D341Med (cell line): Measurements from ENCODE around the gene YWHAE.
"Not testable (repeated sequence)": the region's sequence is repeated elsewhere in the genome, so short reads cannot be mapped to it uniquely, and the experiment has no call there.

ENCODE experiments used
- DNase-seq: peaks from one replicate; pipeline ENCODE4 v3.0.0; 2012; ENCODE audit warnings: low spot score

YWHAE gene

DNA sequence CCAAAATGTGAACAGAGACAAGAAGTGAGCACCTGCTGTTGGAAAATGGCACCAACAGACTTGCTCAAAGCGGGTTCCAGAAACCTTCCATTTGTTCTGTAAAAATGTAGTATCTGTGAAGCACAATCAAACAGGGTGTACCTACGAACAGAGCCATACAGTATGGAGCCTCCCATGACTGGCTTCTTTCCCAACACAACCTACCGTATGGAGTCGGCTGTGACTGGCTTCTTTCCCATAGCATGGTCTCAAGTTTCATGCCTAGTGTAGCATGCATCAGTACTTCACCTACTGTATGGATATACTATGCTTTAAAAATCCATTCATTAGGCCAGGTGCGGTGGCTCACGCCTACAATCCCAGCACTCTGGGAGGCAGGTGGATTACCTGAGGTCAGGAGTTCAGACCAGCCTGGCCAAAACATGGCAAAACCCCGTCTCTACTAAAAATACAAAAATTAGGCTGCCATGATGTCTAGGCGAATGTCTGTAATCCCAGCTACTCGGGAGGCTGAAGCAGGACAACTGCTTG, 26.2 kb downstream of the YWHAE start:
- DNase-seq, result no peak

DNA sequence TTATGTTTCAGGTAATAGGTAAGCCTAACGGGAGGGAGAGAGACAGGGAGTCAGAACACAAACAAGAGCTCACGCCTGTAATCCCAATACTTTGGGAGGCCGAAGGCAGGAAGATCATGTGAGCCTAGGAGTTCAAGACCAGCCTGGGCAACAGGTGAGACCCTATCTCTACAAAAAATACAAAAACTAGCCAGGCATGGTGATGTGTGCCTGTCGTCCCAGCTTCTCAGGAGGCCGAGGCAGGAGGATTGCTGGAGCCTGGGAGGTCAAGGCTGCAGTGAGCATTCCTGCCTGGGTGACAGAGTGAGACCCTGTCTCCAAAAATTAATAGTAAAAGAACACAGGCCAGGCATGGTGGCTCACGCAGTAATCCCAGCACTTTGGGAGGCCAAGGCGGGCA, 27.4 kb downstream of the YWHAE start:
- DNase-seq, result no peak

DNA sequence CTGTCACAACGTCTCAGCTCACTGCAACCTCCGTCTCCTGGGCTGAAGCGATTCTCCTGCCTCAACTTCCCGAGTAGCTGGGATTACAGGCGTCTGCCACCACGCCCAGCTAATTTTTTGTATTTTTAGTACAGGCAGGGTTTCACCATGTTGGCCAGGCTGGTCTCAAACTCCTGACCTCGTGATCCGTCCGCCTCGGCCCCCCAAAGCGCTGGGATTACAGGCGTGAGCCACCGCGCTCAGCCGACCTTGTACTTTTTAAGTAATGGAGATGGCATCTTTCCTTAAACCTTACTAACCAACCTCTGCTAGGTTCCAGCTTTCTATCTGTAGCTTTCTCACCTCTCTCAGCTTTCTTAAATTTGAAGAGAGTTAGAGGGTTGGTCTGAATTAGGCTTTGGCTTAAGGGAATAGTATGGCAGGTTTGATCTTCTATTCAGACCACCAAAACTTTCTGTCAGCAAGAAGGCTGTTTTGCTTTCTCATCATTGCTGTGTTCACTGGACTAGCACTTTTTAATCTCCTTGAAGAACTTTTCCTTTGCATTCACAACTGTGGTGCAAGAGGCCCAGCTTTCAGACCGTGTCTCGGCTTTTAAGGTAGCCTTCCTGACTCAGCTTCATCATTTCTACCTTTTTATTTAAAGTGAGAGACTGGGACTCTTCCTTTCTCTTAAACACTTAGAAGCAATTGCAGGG, 28.0 kb downstream of the YWHAE start:
- no peak for DNase-seq

DNA sequence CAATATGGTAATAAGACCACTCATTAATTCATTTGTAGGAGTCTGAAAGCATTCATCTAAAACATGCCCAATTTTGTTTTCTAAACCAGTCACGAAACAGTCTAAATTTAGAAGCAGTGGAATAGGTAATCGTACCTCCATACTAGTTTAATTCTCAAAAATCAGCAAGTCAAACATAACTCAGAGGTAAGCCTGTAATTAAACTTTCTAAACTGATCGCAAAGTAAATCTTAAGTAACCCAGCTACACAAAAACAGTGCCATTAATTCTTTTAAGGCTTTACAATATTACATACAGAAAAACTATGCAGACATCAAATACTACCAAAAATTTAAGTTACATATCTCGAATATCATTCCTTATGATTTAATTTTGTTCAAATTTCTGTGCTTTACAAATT, 31.4 kb downstream of the YWHAE start:
- DNase-seq, result no peak

DNA sequence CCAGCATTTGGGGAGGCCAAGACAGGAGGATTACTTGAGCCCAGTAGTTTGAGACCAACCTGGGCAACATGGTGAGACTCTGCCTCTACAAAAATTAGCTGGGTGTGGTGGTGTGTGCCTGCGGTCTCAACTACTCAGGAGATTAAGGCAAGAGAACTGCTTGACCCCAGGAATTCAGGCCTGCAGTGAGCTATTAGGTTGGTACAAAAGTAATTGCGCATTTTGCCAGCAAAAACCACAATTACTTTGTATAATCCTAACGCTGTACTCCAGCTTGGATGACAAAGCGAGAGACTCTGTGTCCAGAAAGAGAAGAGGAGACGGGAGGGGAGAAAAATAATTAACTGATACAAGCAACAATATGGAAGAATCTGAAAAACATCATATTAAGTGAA, 32.7 kb downstream of the YWHAE start:
- no peak for DNase-seq

DNA sequence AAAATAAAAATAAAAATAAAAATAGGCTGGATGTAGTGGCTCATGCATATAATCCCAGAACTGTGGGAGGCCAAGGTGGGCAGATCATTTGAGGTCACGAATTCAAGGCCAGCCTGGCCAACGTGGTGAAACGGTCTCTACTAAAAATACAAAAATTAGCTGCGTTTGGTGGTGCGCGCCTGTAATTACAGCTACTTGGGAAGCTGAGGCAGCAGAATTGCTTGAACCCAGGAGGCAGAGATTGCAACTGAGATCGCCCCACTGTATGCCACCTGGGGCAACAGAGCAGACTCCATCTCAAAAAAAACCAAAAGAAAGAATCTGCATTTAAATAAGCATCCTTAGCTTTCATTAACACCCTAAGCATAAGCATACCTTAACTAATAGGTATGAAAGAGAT, 33.8 kb downstream of the YWHAE start:
- DNase-seq, result no peak

DNA sequence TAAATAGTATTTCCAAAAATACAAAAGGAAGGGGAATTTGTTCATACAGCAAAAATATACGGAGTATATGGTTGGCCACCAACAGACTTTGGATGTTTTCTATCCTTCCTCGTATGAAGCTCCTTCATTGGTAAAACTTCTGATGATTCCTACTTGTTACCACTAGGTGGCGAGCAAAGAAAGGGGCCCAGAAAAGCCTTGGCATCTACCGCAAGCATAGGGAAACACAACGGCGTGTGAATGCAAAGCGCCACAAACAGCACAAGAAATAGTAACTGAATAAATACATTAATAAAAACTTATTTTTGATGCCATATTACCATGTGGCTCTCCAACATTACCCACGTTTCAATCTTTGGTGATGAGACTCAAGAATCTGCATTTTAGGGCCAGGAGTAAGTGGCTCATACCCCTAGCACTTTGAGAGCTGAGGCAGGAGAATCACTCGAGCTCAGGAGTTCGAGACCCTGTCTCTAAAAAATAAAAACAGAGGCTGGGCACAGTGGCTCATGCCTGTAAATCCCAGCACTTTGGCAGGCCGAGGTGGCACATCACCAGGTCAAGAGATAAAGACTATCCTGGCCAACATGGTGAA, 34.5 kb downstream of the YWHAE start:
- DNase-seq, result peak; percentile 62

DNA sequence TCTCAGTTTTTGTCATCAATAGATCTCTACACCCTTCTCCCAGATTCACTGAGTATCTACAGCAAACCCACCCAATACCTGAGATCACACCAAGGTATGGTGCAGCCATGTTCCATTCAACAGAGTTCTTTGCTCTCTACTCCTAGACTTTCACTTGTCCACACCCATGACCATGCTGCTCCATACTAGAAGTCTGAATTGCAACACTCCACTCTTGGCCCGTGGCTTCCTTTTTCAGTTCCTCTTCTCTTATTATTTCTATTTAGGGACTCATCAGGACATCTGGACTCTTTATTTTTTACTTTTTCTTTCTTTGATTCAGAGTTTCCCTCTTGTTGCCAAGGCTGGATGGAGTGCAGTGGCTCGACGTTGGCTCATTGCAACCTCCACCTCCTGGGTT, 37.1 kb downstream of the YWHAE start:
- DNase-seq, result no peak

DNA sequence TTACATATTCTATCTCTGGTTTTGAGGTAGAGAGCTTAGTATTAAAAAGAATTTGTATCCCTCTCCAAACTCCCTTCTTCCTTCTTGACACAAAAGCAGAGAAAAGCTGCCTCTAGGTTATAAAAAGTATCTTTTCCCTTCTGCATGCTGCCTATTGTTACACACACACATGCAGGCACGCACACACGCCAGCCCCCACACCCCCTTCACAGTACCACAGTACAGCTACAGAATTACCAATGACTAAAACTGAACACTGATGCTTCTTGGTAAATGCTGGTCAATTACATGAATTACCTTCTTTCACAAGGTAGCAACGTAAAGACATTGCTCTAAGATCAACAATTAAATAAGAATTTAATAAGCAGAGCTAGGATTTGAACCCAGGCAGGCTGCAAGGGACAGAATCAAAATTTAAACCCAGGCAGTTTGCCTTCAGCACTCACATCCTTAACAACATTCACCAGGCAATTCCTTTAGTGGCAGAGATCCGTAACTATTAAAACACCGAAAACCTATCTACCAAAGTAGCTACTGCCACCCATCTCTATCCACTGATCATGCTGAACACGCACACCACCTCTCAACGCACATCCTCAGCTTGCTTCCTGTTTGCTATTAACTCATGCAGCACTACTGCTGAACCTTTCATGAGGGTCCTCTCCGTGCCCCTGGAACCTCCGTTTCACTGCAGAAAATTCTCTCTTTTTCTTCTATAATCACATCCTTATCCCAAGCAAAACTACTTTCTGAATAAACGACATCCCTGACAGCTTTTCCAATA, 37.8 kb downstream of the YWHAE start:
- DNase-seq, result no peak

DNA sequence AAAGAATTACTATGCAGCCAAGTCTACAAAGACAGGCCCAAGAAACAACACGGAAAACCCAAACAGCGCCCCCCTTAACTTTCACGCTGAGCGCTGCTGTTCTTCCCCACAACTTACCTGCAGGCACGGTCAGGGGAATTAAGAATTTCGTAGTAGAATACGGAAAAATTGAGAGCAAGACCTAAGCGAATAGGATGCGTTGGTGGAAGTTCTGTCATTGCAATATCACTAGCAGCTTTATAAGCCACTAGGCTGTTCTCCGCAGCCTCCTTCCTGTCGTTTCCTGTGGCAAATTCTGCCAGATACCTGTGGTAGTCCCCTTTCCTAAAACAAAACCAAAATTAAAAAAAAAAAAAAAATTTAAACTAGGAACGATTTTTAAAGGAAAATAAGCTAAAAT, 39.0 kb downstream of the YWHAE start:
- DNase-seq, result no peak

DNA sequence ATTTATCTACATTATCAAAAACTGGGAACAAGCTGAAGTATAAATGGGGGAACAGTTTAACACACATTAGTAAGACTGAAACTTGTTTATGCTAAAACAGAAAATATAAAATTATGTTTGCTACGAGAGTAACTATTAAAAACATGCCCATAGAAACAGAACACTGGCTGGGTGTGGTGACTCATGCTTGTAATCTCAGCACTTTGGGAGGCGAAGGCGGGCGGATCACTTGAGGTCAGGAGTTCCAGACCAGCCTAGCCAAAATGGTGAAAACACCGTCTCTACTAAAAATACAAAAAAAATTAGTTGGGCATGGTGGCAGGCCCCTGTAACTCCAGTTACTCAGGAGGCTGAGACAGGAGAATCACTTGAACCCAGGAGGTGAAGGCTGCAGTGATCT, 39.7 kb downstream of the YWHAE start:
- not testable (repeated sequence) for DNase-seq

DNA sequence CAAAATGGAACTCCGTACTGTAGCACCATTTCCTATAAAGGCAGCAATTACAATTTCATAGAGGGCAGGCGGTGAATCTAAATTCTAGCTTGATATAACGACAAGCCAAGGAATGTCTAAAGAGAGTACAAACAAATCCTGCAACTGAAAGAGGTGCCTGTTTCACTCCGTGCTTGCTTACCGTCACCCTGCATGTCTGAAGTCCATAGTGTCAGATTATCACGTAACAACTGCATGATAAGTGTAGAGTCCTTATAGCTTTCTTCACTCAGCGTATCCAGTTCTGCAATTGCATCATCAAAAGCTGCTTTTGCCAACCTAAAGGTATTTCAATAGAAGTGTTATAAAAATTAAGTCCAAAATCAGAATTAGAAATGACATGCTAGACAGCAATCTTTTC, 46.0 kb downstream of the YWHAE start:
- no peak for DNase-seq

DNA sequence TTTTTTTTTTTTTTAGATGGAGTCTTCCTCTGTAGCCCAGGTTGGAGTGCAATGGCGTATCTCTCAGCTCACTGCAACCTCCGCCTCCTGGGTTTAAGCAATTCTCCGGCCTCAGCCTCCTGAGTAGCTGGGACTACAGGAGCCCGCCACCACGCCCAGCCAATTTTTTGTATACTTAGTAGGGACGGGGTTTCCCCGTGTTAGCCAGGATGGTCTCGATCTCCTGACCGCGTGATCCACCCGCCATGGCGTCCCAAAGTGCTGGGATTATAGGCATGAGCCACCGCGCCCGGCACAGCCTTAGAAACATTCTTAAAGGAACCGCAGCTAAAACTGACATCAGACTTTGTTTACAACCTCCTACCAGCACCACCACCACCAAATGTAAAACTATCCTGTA, 47.5 kb downstream of the YWHAE start:
- not testable (repeated sequence) for DNase-seq

DNA sequence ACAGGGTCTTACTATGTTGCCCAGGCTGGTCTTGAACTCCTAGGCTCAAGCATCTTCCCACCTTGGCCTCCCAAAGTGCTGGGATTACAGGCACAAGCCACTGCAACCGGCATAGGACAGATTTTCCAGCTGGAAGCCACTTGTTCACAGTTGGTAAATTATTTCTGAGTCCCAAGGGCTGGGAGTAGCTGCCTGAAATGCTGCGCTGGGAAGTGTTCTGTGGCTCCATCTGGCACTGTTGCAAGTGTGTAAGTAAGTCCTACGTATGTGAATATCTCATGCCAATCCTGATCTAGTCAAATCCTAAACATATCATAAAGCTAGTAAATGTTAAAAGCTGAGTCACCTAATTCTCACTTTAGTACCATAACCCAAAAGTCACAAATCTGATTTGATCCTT, 48.1 kb downstream of the YWHAE start:
- no peak for DNase-seq

DNA sequence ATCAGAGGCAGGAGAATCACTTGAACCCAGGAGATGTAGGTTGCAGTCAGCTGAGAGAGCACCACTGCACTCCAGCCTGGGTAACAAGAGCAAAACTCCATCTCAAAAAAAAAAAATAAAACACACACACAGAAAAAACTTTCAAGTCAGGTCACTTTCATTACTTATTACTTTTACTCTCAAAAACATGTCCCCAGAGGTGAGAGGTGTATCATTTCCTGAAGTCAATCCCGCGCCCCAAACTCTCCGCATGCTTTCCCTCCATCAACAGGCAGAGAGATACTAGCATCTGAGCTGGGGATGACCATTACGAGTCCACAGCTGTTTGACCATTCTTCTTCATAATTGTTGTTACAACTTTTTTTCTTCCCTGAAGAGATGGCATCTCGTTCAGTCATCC, 48.7 kb downstream of the YWHAE start:
- no peak for DNase-seq

DNA sequence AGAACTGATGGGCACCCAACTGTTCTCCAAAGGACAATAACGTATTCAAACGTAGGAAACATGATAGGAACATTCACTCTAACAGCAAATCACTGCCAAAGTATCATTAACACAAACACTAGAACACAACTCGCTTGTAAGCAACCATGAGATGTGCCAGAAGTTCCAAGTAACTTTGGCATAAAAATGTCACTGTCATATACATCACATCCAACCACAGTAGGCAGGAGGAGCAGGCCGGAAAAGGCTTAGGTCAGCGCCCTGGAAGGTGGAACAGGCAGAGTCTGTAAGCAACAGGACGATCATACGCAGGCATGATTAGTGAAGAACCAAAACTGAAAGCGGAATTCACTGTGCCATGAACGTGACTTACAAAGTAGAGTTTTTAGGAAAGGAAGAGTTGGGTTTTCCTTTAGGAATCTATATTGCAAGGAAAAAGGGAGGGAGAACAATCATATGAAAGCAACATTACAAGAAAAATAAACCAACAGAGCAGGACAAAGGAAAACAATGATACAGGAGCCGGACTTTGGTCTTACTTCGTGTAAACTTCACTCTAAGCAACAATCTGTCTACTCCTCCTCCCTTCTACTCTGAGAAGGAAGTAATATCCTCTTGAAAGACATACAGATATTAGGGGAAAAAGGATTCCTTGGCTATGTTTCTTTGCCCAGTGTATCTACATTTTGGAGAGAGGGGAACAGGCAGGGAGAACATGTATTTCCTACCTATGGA, 52.3 kb downstream of the YWHAE start:
- DNase-seq, result no peak

DNA sequence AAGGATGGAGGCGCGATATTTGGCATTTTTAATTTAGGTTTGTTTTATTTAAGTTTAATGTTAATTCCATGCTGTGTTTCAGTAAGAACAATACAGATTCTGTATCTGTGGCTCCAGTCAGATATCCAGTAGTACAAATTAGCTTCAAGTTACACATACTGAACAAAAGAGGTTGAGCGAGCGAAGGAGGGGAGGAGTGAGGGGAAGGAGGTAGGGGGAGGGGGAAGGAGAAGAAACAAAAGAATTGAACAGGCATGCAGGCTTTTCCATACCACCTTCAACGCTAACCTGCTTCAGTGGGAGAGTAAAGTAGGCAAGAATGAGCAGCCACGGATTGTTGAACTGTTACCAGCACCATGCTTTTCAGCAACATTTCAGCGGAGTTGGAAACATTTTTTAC, 55.5 kb downstream of the YWHAE start:
- DNase-seq, result no peak

DNA sequence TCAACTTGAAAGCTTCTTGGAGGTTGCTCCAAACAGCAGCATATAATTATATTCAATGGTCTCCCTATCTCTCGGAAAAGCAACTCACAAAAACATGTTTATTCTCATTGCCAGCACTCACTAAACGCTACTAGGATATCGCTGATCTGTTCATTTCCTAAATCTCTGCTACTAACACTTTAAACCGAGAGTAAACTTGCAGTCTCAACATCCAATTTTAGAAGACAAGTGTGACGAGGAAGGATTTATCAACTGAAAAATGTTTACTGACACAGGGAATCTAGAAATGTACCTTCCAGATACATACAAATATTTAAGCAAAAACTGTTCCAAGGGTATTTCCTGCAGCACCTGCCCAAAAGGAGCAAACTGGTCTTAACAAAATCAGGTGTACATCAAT, 56.5 kb downstream of the YWHAE start:
- no peak for DNase-seq

DNA sequence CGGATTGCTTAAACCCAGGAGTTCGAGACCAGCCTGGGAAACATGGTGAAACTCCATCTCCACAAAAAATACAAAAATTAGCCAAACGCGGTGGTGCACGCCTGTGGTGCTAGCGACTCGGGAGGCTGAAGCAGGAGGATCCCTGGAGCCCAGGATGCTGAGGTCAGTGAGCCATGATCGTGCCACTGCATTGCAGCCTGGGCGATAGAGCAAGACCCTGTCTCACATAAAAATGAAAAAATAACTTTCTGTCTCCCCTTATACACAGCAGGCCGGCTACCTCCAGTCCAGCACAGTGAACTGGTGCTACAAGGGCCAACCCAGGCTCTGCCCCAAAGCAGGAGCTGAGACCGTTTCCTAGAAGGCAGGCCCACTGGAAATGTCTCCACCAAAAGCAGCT, 59.7 kb downstream of the YWHAE start:
- no peak for DNase-seq

DNA sequence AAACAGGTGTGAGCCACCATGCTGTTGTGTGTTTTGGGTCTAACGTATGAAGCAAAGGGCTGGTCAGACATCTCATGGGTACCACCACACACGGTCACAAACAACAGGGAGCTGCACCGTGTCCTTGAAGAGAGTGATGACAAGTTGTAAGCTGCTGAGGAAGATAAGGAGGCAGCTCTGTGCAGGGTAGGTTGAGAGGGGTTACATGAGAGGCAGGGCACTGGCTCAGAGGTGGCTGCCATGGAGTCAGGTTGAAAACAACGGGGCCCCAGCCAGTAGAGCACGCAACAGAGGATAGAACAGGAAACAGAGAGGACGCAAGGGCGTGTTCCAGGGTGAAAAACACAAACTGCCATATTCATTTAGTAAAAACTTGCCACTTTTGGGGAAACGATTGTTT, 68.3 kb downstream of the YWHAE start:
- no peak for DNase-seq

DNA sequence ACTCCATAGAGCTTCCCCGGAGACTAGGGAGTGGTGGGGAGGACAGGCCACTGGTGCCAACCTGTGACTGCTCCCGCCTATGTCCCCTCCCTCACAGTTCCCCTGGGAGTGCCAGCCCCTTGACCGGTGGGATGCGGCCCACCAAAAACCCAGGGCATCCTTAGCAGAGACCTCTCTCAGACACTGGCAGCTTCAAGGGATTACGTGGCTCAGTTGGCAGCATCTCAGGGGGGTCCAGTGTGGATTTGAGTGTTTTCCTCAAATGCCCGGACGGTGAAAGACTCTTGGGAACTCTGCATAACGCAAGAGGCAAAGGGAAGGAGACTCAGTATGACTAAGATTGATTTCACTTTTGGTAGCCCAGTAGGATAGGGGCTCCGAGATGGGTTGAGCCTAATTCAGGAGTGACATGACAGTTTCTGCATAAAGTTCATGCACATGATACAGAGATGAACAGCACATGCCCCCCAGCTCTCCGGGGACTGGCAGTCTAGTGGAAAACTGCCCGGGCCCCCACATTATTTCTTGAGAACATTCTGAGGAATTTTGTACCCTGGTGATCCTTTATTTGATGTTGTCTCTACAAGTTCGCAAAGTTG, 70.2 kb downstream of the YWHAE start:
- DNase-seq, result no peak

DNA sequence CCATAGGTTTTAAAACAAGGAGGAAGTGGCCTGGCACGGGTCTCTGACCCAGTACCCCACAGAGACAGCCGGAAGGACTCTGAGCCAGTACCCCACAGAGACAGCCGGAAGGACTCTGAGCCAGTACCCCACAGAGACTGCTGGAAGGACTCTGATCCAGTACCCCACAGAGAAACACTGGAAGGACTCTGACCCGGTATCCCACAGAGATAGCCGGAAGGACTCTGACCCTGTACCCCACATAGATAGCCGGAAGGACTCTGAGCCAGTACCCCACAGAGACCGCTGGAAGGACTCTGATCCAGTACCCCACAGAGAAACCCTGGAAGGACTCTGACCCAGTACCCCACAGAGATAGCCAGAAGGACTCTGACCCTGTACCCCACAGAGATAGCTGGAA, 71.6 kb downstream of the YWHAE start:
- DNase-seq, result no peak
